Measurements from ENCODE around the gene CROT.
A peak's percentile ranks its signal among the peaks of the same experiment; 100 is the strongest.

The CROT gene

DNA sequence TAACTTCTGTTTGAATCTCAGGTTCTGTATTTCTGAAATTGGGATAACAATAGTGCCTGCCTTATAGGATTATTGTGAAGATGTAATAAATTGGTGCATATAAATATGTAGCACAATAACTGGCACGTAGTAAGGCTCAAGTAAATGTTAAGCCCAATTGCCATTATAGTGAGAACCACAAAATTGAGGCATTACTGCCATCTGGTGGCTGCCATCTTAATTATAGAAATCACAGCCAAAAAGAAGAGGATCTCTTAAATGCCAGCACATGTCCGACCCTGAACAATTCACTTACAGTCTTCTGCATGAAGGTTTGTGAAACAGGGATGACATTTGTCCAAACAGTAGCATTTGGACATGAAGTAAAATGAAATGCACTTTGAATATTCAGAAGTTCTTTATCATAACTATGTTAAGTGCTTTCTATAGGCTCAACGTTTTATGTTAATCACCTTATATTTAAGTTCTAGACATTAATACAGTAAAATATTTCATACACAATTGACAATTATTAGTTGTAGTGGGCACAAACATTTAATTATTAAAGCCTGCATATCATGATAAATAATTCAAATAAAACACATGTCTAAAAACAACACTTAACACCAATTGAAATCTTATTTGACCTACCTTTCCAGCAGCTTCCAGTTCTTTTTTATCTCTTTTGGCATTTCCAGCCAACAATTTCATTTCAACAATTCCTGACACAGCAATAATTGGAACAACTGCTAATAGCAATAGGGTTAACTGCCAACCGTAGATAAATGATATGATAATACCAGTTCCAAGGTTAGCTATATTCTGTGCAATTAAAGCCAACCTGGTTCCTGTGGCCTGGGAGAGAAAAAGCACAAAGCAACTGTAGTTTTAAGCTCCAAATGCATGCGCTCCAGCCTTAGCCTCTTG, 71.5 kb downstream of the CROT start:
- peak; percentile 69 to 77 for DNase-seq

DNA sequence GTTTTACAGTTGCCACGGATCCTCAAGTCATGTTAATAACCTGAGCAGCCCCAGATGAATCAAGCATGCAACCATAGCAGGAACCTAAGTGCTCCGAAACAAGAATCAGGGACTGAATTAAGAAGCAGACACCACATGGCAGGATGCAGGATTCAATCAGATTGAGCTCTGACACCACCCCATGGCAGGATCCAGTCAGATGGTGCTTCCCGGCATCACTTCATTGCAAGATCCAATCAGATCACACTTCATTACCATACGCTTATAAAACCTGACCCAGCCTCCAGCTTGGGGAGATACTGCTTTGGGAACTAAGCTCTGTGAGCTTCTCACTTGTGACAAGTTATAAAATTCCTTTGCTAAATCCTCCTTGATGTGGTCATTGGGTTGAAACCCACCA, 74.7 kb downstream of the CROT start:
- DNase-seq = no peak

DNA sequence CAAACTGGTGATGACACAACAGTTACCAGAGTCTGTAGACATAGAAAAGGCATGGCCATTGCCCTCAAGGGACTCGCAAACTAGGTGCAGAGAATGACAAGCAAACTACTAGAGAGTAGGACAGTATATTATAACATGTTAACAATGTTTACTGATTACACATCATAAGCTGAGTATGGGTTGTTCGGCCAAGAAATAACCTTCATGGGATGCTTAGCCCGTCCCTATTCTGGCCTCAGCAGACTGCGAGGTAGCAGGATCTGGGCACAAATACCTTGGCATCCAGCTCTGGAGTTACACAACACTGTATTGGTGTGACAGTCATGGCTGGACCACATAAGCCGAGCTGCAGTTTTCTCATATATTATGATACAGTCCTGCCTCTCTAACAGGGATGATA, 78.6 kb downstream of the CROT start:
- no peak for DNase-seq

DNA sequence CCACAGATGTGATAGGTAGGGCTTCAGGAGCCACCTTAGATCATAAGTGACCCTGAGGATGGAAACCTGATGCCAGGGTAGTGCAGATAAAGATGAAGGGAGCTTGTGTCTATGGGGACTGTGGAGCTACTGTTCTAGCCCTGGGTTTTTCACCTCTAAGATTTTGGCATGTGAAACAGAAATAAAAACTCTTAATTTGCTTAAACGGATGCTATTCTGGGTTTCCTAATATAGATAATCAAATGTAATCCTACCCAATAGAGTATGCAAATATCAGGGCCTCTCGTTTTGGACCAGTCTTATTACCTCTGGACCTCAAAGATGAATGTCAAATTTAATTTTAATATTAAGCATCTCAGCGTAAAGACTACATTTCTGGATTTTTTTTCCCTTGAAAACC, 80.7 kb downstream of the CROT start:
- no peak for DNase-seq

DNA sequence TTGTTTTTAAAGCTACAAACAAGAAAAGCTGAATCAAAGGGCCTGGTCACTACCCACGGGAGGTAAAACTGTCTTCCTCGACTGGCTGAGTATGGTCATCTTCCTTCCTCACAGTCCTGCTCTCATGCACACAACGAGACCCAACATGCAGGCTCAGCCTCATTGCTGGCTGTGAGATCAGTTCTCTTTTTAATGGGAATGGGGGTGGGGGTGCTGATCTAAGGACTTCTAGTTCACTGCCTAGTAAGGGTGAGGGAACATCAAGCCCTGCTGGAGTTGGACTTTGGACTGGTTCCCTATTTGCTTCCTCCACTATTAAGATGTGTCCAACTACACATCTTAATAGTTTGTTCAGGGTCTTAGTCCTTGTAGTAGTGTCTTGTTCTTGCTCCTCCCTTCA, 81.8 kb downstream of the CROT start:
- DNase-seq = no peak

DNA sequence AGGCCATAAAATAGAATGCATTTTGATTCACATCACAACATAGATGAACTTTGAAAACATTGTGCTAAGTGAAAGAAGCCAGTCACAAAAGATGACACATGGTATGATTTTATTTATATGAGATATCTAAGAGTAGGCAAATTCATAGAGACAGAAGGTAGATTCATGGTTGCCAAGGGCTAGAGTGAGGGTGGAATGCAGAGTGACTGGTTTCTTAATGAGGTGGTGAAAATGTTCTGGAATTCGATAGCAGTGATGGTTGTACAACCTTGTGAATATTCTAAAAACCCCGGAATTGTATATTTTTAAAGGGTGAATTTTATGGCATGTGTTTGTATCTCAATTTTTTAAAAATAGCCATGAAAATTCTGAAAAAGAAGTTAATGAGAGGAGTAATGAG, 87.1 kb downstream of the CROT start:
- DNase-seq = no peak

DNA sequence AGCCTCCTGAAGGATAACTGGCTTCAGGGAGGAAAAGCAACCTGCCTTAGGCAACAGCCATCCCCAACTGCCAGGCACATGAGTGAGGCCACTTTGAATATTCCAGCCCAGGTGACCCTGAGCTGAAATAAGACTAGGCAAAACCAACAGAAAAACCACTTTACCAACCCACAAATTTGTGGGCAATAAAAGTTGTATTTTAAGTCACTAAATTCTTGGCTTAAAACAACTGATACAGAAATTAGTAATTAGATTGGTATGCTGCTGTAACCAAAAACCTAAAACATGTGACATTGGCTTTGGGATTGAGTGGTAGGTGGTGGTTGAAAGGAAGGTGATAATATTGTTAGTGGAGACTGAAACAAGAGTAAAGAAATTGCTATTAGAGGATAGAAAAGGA, 90.1 kb downstream of the CROT start:
- DNase-seq = no peak

DNA sequence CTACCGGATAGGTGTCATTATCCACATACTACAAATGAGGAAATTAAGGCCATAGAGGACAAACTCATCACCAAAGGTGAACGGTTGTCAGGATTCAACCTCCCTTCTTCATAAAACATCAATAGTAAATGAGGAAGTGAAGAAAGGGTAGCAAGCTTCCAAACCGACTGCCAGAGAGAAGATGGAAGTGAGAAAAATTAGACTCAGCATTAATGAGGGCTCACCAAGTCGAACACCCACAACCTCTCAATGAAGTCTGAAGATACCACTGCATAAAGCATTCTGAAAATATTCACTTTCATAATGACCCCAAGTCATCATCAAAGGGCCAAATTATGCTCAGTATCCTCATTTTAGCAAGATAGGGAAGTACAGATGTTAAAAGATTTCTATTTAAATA, 100.4 kb downstream of the CROT start:
- DNase-seq = no peak

DNA sequence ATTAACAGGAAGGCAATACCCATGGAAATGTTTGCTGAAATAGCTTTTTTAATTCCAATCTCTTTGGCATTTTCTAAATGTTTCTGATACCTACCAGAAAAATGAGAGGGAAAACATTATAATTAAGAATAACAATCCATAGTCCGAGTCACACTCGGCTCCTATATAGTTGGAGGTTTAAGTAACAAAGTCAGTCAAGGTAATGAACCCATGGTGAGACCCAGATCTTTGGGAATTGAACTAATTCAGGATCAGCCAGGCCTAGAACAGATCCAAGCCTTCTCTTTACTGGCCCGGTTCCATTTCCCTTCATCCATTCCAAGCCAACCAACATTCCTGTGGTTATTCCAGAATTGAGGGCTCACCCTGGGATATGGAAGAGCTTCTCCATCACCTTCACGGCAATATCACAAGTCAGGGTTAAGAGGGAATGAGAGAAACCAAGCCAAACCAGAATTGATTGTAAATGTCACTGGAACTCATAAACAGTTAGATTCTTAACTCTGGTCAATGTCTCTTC, 101.7 kb downstream of the CROT start:
- no peak for DNase-seq

DNA sequence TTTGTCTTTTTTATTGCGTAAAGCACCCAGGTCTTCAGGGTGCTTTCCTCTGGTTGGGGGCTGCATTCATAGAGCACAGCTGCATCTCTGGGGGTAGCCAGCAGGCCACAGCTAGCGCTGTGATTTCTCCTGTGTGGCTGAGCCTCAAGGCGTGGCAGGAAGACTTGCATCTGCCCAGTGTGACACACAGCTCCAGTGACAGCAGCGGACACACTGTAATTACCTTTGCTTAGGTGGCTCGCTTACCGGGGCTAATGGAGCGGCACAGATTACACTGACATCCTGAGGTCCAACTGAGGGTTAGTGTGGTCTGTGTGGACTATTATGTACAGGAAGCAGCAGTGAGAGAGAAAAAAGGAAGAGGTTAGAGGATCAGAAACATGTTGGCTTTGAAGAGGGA, 102.9 kb downstream of the CROT start:
- no peak for DNase-seq

Data from stimulated activated CD4-positive, alpha-beta T cell treated with anti-CD3 and anti-CD28 coated beads, Interleukin-2, amount 100 ng/mL, for 24 hours (primary cell).